HEK293 (cell line): ENCODE data around the gene RINT1.

Source experiments
- BCL11A ChIP-seq: fragments of 450-650 bp; formaldehyde crosslinking; IDR thresholded peaks from 2 replicates; pipeline ENCODE4 v1.5.1; 2016; ENCODE audit warnings: low read depth, missing biosample characterization, missing genetic modification characterization
- ELK4 ChIP-seq: IDR thresholded peaks from 2 replicates; pipeline ENCODE4 v1.6.1; 2011; ENCODE audit warnings: mild to moderate bottlenecking, low read depth, low read length, borderline replicate concordance
- KLF7 ChIP-seq: fragments of 450-650 bp; formaldehyde crosslinking; IDR thresholded peaks from 2 replicates; pipeline ENCODE4 v1.5.1; 2016; ENCODE audit warnings: missing biosample characterization, missing genetic modification characterization, borderline replicate concordance
- MZF1 ChIP-seq: fragments of 450-650 bp; formaldehyde crosslinking; IDR thresholded peaks from 2 replicates; pipeline ENCODE4 v1.5.1; 2017; ENCODE audit warnings: missing biosample characterization, missing genetic modification characterization, borderline replicate concordance
- OSR2 ChIP-seq: fragments of 450-650 bp; formaldehyde crosslinking; IDR thresholded peaks from 2 replicates; pipeline ENCODE4 v1.5.1; 2016; ENCODE audit warnings: missing biosample characterization, missing genetic modification characterization
- OVOL3 ChIP-seq: fragments of 450-650 bp; formaldehyde crosslinking; IDR thresholded peaks from 2 replicates; pipeline ENCODE4 v1.5.1; 2016; ENCODE audit warnings: missing biosample characterization, missing genetic modification characterization
- PRDM2 ChIP-seq: fragments of 450-650 bp; formaldehyde crosslinking; IDR thresholded peaks from 2 replicates; pipeline ENCODE4 v1.5.1; 2016; ENCODE audit warnings: missing biosample characterization, missing genetic modification characterization, borderline replicate concordance
- SALL2 ChIP-seq: fragments of 450-650 bp; formaldehyde crosslinking; IDR thresholded peaks from 2 replicates; pipeline ENCODE4 v1.5.0; 2017; ENCODE audit warnings: missing biosample characterization, mild to moderate bottlenecking, missing genetic modification characterization, borderline replicate concordance
- TCF7L2 ChIP-seq: IDR thresholded peaks from 2 replicates; pipeline ENCODE4 v1.6.1; 2011; ENCODE audit warnings: low read depth, mild to moderate bottlenecking, inconsistent platforms, low read length, moderate library complexity, borderline replicate concordance
- ZBTB26 ChIP-seq: fragments of 450-650 bp; formaldehyde crosslinking; optimal IDR thresholded peaks from 2 replicates; pipeline ENCODE3; 2016; ENCODE audit warnings: missing biosample characterization, mild to moderate bottlenecking, missing genetic modification characterization
- ZNF132 ChIP-seq: fragments of 450-650 bp; formaldehyde crosslinking; IDR thresholded peaks from 2 replicates; pipeline ENCODE4 v1.5.1; 2017; ENCODE audit warnings: missing biosample characterization, missing genetic modification characterization, borderline replicate concordance
- ZNF133 ChIP-seq: fragments of 450-650 bp; formaldehyde crosslinking; IDR thresholded peaks from 2 replicates; pipeline ENCODE4 v1.5.1; 2016; ENCODE audit warnings: missing biosample characterization, missing genetic modification characterization
- ZNF2 ChIP-seq: fragments of 450-650 bp; formaldehyde crosslinking; IDR thresholded peaks from 2 replicates; pipeline ENCODE4 v1.5.1; 2016; ENCODE audit warnings: missing biosample characterization, missing genetic modification characterization
- ZNF211 ChIP-seq: fragments of 450-650 bp; formaldehyde crosslinking; IDR thresholded peaks from 2 replicates; pipeline ENCODE4 v1.5.1; 2016; ENCODE audit warnings: low read depth, missing biosample characterization, missing genetic modification characterization
- ZNF239 ChIP-seq: fragments of 450-650 bp; formaldehyde crosslinking; IDR thresholded peaks from 2 replicates; pipeline ENCODE4 v1.5.1; 2016; ENCODE audit warnings: missing biosample characterization, missing genetic modification characterization
- ZNF26 ChIP-seq: fragments of 450-650 bp; formaldehyde crosslinking; IDR thresholded peaks from 2 replicates; pipeline ENCODE4 v1.5.1; 2016; ENCODE audit warnings: missing biosample characterization, missing genetic modification characterization
- ZNF366 ChIP-seq: fragments of 450-650 bp; formaldehyde crosslinking; conservative IDR thresholded peaks from 2 replicates; pipeline ENCODE4 v1.5.1; 2016; ENCODE audit warnings: missing biosample characterization, missing genetic modification characterization
- ZNF433 ChIP-seq: fragments of 450-650 bp; formaldehyde crosslinking; IDR thresholded peaks from 2 replicates; pipeline ENCODE4 v1.5.1; 2016; ENCODE audit warnings: missing biosample characterization, missing genetic modification characterization, low read depth
- ZNF48 ChIP-seq: fragments of 450-650 bp; formaldehyde crosslinking; IDR thresholded peaks from 2 replicates; pipeline ENCODE4 v1.5.1; 2016; ENCODE audit warnings: missing biosample characterization, missing genetic modification characterization
- ZNF501 ChIP-seq: fragments of 450-650 bp; formaldehyde crosslinking; IDR thresholded peaks from 2 replicates; pipeline ENCODE4 v1.5.1; 2016; ENCODE audit warnings: missing biosample characterization, missing genetic modification characterization
- ZNF529 ChIP-seq: fragments of 450-650 bp; formaldehyde crosslinking; IDR thresholded peaks from 2 replicates; pipeline ENCODE4 v1.5.1; 2017; ENCODE audit warnings: missing genetic modification characterization, missing biosample characterization; ENCODE audit not compliant: insufficient replicate concordance
- ZNF530 ChIP-seq: fragments of 450-650 bp; formaldehyde crosslinking; IDR thresholded peaks from 2 replicates; pipeline ENCODE4 v1.5.1; 2016; ENCODE audit warnings: low read depth, missing biosample characterization, missing genetic modification characterization
- ZNF571 ChIP-seq: fragments of 450-650 bp; formaldehyde crosslinking; IDR thresholded peaks from 2 replicates; pipeline ENCODE4 v1.5.0; 2017; ENCODE audit warnings: missing biosample characterization, missing genetic modification characterization
- ZNF580 ChIP-seq: fragments of 450-650 bp; formaldehyde crosslinking; IDR thresholded peaks from 2 replicates; pipeline ENCODE4 v1.5.1; 2016; ENCODE audit warnings: missing biosample characterization, missing genetic modification characterization
- ZNF596 ChIP-seq: fragments of 450-650 bp; IDR thresholded peaks from 2 replicates; pipeline ENCODE4 v1.5.0; 2018; ENCODE audit warnings: missing biosample characterization, mild to moderate bottlenecking, missing genetic modification characterization, moderate library complexity
- ZNF654 ChIP-seq: fragments of 450-650 bp; formaldehyde crosslinking; IDR thresholded peaks from 2 replicates; pipeline ENCODE4 v1.5.1; 2016; ENCODE audit warnings: low read depth, missing biosample characterization, missing genetic modification characterization
- ZNF76 ChIP-seq: fragments of 450-650 bp; formaldehyde crosslinking; IDR thresholded peaks from 2 replicates; pipeline ENCODE4; 2016; ENCODE audit warnings: low read depth, missing biosample characterization, missing genetic modification characterization, borderline replicate concordance
- ZNF777 ChIP-seq: fragments of 450-650 bp; formaldehyde crosslinking; IDR thresholded peaks from 2 replicates; pipeline ENCODE4 v1.5.1; 2017; ENCODE audit warnings: missing biosample characterization, missing genetic modification characterization, borderline replicate concordance
- ZNF792 ChIP-seq: fragments of 450-650 bp; formaldehyde crosslinking; IDR thresholded peaks from 2 replicates; pipeline ENCODE4 v1.5.1; 2016; ENCODE audit warnings: missing biosample characterization, missing genetic modification characterization
- ZNF843 ChIP-seq: fragments of 450-650 bp; formaldehyde crosslinking; IDR thresholded peaks from 2 replicates; pipeline ENCODE4 v1.5.1; 2016; ENCODE audit warnings: missing biosample characterization, missing genetic modification characterization

Gene RINT1

GRCh38 chr7:105581066-105581811 is 49.2 kb downstream of the RINT1 start, which contains the start of gene EFCAB10 (continued):
- TF ChIP-seq ZNF529 (tag by site-specific recombination) (no peak), ZNF239 (tag by site-specific recombination) (no peak), ZNF48 (tag by site-specific recombination) (no peak), TCF7L2 (no peak), ZNF596 (no peak), MZF1 (tag by site-specific recombination) (peak; percentile 42; the same call in 1 of the 2 replicates), ZNF501 (tag by site-specific recombination) (peak; percentile 87; the same call in 1 of the 2 replicates), ZNF571 (tag by site-specific recombination) (no peak), ZNF530 (tag by site-specific recombination) (no peak), ELK4 (no peak), ZBTB26 (tag by site-specific recombination) (peak; percentile 34), PRDM2 (tag by site-specific recombination) (no peak), ZNF2 (tag by site-specific recombination) (0 out of 2 replicates have a peak, but pooled peaks have one; percentile 29), ZNF26 (no peak), BCL11A (tag by site-specific recombination) (no peak), ZNF654 (no peak), OSR2 (no peak), ZNF76 (tag by site-specific recombination) (peak; percentile 36; the same call in 1 of the 2 replicates), ZNF777 (tag by site-specific recombination) (no peak), ZNF843 (tag by site-specific recombination) (no peak), ZNF211 (tag by site-specific recombination) (no peak), ZNF366 (tag by site-specific recombination) (0 out of 2 replicates have a peak, but pooled peaks have one; percentile 36), ZNF132 (tag by site-specific recombination) (no peak), ZNF792 (tag by site-specific recombination) (no peak; the same call in 1 of the 2 replicates), KLF7 (tag by site-specific recombination) (no peak), OVOL3 (no peak), SALL2 (tag by site-specific recombination) (no peak), ZNF580 (tag by site-specific recombination) (peak; percentile 49; the same call in 1 of the 2 replicates), ZNF133 (no peak), ZNF433 (no peak)
